ENCODE measurements around the gene MRPS33. TPM values are rescaled to one million over a fixed set of nuclear protein-coding genes. Genes with fewer than 3 reads are reported as not detected.

MRPS33 gene
- 10 to 100 TPM; 30.0 to 43.0 TPM for total RNA-seq

DNA sequence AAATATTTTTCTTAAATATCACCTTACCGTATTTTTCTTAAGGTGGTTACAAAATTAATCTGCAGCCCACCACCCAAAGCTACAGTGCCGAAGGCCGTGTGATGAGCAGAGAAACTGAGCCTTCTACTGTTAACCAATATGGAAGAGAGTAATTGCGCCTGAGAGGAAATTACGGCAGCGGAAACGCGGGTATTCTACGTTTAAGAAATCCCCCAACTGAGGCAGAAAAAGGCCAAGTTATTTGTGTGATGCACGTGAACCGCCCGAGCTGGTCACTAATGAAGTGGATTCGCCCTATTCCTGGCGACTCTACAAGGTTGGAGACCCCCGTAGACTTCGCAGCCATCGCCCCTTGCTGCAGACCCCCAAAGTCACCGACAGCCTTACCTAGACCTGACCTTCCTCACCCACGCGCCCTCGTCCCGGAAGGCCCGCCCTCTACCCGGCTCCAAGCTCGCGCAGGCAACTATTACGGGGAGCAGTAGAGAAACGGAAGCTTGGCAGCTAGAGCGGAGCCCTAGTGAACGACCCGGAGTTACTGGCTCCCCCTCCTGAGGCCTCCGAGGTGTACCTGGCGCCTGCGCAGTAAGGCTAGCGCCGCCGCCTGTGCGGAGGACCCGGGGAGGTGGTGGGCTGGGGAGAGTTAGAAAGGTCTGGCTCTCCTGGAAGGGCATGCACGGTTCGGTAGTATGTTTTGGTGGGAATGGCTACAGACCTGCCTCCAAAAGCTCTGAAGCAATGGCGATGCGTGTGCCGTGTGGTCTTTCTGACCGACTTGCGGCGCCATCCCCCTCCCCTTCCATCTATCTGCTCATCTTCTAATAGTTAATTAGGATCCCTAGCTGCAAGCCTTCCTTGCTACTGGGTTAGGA is at the start of gene MRPS33:
Gene MRPS33 (minus strand): TSS at position 429 of the 872 bp plus-strand sequence. CDS start 4,319 bp downstream, outside the sequence.
- 0% methylated on average over 40 of the region's 47 CpGs for WGBS
- no peaks in the 10 kb centered on the region for H3K36me3 ChIP-seq
- no peaks in the 10 kb centered on the region for H3K9me3 ChIP-seq
- H3K27ac ChIP-seq: peak within 1 kb of the TSS; percentile 74 to 84
- H3K4me1 ChIP-seq (replicated peaks): no peaks in the 10 kb centered on the region
- peak; percentile 94 for TF ChIP-seq POLR2AphosphoS5 (IDR thresholded peaks at IDR 0.05)
- TF ChIP-seq, protein P1, sequence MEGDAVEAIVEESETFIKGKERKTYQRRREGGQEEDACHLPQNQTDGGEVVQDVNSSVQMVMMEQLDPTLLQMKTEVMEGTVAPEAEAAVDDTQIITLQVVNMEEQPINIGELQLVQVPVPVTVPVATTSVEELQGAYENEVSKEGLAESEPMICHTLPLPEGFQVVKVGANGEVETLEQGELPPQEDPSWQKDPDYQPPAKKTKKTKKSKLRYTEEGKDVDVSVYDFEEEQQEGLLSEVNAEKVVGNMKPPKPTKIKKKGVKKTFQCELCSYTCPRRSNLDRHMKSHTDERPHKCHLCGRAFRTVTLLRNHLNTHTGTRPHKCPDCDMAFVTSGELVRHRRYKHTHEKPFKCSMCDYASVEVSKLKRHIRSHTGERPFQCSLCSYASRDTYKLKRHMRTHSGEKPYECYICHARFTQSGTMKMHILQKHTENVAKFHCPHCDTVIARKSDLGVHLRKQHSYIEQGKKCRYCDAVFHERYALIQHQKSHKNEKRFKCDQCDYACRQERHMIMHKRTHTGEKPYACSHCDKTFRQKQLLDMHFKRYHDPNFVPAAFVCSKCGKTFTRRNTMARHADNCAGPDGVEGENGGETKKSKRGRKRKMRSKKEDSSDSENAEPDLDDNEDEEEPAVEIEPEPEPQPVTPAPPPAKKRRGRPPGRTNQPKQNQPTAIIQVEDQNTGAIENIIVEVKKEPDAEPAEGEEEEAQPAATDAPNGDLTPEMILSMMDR (IDR thresholded peaks at IDR 0.05): peak in 3 of 4 experiments; percentile 46 to 65 (median 64)
- peak; percentile 18 for TF ChIP-seq POLR2A (IDR thresholded peaks at IDR 0.05)
- DNase-seq (ENCODE audit: low spot score): peak; percentile 95
- intact Hi-C loops (cut with DNase I): loop anchor here (2.0 to 10.0 kb wide), 4 partner anchors 90 to 636 kb away; partner anchors contain the start of genes ADCK2 and BRAF
- H3K4me3 ChIP-seq: peak within 1 kb of the TSS; percentile 45 to 54
- H3K27me3 ChIP-seq (replicated peaks; ENCODE audit: insufficient read depth): no peaks in the 10 kb centered on the region

DNA sequence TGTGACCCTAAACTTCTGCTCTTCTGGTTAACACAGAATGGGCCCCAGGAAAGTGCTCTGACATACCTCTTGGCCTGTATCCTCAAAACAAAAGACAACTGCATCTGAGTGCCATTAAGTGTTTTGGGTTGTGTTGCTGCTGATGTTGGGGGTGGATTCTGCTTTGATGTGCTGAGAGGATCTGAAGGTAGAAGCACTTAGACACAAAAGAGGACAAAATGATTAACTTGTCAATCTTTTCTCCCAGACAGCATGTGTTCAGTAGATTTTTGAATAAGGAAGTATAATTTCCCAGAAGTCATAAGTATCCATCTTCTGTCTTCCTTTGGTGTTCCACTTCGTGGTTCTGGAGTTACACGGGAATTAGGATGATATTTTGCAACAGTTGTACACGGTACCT is 43.0 kb upstream of the MRPS33 start:
- no peak overlapping the region for H3K27ac ChIP-seq
- H3K27me3 ChIP-seq (replicated peaks; ENCODE audit: insufficient read depth): no peaks in the 10 kb centered on the region
- H3K4me3 ChIP-seq: no peak overlapping the region
- intact Hi-C loops (cut with DNase I): no loop called here
- TF ChIP-seq, protein P1 (IDR thresholded peaks at IDR 0.05): no peak
- TF ChIP-seq POLR2A (IDR thresholded peaks at IDR 0.05): no peak
- no peak for TF ChIP-seq POLR2AphosphoS5 (IDR thresholded peaks at IDR 0.05)
- H3K36me3 ChIP-seq: no peaks in the 10 kb centered on the region
- H3K4me1 ChIP-seq (replicated peaks): no peaks in the 10 kb centered on the region
- H3K9me3 ChIP-seq: no peaks in the 10 kb centered on the region
- 91% methylated on average over 3 of the region's 3 CpGs for WGBS
- no peak for DNase-seq (ENCODE audit: low spot score)

DNA sequence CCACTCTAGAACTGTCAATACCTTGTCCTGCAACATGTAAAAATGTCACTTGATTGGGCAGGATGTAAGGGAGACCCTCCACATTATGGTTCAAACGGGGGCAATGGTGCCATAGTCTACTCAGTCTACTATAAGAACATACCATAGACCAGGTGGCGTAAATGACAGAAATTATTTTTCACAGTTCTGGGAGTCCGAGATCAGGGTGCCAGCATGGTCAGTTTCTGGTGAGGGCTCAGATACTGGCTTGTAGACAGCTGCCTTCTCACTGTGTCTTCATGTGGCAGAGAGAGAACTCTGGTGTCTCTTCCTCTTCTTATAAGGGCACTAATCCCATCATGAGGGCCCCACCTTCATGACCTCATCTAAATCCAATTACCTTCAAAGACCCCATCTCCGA is 40.4 kb upstream of the MRPS33 start:
- H3K4me1 ChIP-seq (replicated peaks): no peaks in the 10 kb centered on the region
- H3K27me3 ChIP-seq (replicated peaks; ENCODE audit: insufficient read depth): no peaks in the 10 kb centered on the region
- intact Hi-C loops (cut with DNase I): no loop called here
- TF ChIP-seq POLR2AphosphoS5 (IDR thresholded peaks at IDR 0.05) (no peak), POLR2A (IDR thresholded peaks at IDR 0.05) (no peak)
- TF ChIP-seq, protein P1 (IDR thresholded peaks at IDR 0.05): no peak
- WGBS: 94% methylated on average over 4 of the region's 4 CpGs
- H3K4me3 ChIP-seq: no peak overlapping the region
- H3K9me3 ChIP-seq: no peaks in the 10 kb centered on the region
- no peak for DNase-seq (ENCODE audit: low spot score)
- no peaks in the 10 kb centered on the region for H3K36me3 ChIP-seq
- no peak overlapping the region for H3K27ac ChIP-seq

DNA sequence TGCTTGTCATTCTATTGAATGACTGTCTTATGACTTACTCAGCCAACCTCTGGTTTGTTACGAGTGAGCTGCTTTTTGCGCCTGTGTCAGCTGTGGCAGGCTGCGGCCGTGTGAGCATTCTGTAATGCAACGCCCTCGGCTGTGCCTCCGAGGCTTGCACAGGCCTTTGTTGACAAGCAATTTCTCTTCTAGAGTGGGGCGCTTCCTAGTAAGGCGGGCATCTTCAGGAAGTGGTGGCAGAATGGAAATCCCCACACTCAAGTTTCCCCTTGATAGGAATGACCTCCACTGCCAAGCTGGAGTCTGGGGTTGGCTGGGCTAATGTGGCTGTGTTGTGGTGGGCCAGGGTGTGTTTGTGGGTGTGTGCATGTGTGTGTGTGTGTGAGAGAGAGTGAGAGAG is 38.9 kb upstream of the MRPS33 start:
- Histone ChIP-seq H3K4me1 (replicated peaks) (no peaks in the 10 kb centered on the region), H3K27me3 (replicated peaks; ENCODE audit: insufficient read depth) (no peaks in the 10 kb centered on the region), H3K36me3 (no peaks in the 10 kb centered on the region), H3K9me3 (no peaks in the 10 kb centered on the region), H3K4me3 (no peak overlapping the region), H3K27ac (no peak overlapping the region)
- intact Hi-C loops (cut with DNase I): no loop called here
- TF ChIP-seq, protein P1 (IDR thresholded peaks at IDR 0.05): no peak
- TF ChIP-seq POLR2AphosphoS5 (IDR thresholded peaks at IDR 0.05) (no peak), POLR2A (IDR thresholded peaks at IDR 0.05) (no peak)
- WGBS: 33% methylated on average over 9 of the region's 9 CpGs
- DNase-seq (ENCODE audit: low spot score): no peak
